HTERT RPE-1 (cell line): ENCODE results near the gene LEF1.
"Not testable (repeated sequence)": the region's sequence is repeated elsewhere in the genome, so short reads cannot be mapped to it uniquely, and the experiment has no call there.

Experiments used
- in situ Hi-C: fragments of 300-500 bp; cut with MboI; formaldehyde crosslinking; loops from 4 replicates; pipeline ENCODE4 v1.14.3; 2020; ENCODE audit warnings: low sequenced_read_pairs

The LEF1 gene

GRCh38 chr4:108042927-108043326, 125.8 kb downstream of the LEF1 start:
- in situ Hi-C loops: no loop called here

GRCh38 chr4:108037884-108038283, 130.8 kb downstream of the LEF1 start:
- in situ Hi-C loops: no loop called here

GRCh38 chr4:108036213-108036612, 132.5 kb downstream of the LEF1 start:
- in situ Hi-C loops: no loop called here

GRCh38 chr4:108035691-108036090, 133.0 kb downstream of the LEF1 start:
- in situ Hi-C loops: no loop called here

- in situ Hi-C loops: no loop called here
Measured at GRCh38 chr4:108034565-108034964, 134.2 kb downstream of the LEF1 start.

GRCh38 chr4:108033348-108033747, 135.4 kb downstream of the LEF1 start:
- in situ Hi-C loops: no loop called here

- in situ Hi-C loops: no loop called here
Measured at GRCh38 chr4:108031427-108032083, 137.2 kb downstream of the LEF1 start.

- in situ Hi-C loops: no loop called here
Measured at GRCh38 chr4:108030332-108030731, 138.4 kb downstream of the LEF1 start.

- in situ Hi-C loops: no loop called here
Measured at GRCh38 chr4:108029731-108030130, 139.0 kb downstream of the LEF1 start.

- in situ Hi-C loops: no loop called here
Measured at GRCh38 chr4:108029016-108029720, 139.6 kb downstream of the LEF1 start.

- in situ Hi-C loops: no loop called here
Measured at GRCh38 chr4:108024878-108025165, 143.9 kb downstream of the LEF1 start.

GRCh38 chr4:108024085-108024877, 144.5 kb downstream of the LEF1 start:
- in situ Hi-C loops: no loop called here

GRCh38 chr4:108018884-108019187, 149.9 kb downstream of the LEF1 start:
- in situ Hi-C loops: no loop called here

- in situ Hi-C loops: no loop called here
Measured at GRCh38 chr4:108018040-108018883, 150.5 kb downstream of the LEF1 start.

GRCh38 chr4:108013955-108014354, 154.8 kb downstream of the LEF1 start:
- in situ Hi-C loops: no loop called here

- in situ Hi-C loops: no loop called here
Measured at GRCh38 chr4:108013327-108013726, 155.4 kb downstream of the LEF1 start.

- in situ Hi-C loops: not testable (repeated sequence)
Measured at GRCh38 chr4:108012382-108012781, 156.3 kb downstream of the LEF1 start.

GRCh38 chr4:108010167-108010566, 158.6 kb downstream of the LEF1 start:
- in situ Hi-C loops: no loop called here

- in situ Hi-C loops: no loop called here
Measured at GRCh38 chr4:108008721-108009120, 160.0 kb downstream of the LEF1 start.

GRCh38 chr4:108007984-108008383, 160.7 kb downstream of the LEF1 start:
- in situ Hi-C loops: no loop called here

- in situ Hi-C loops: no loop called here
Measured at GRCh38 chr4:108006361-108006760, 162.4 kb downstream of the LEF1 start.
